Measurements from ENCODE around the gene POMT1. TPM values are rescaled to one million over a fixed set of nuclear protein-coding genes. Genes with fewer than 3 reads are reported as not detected.
"Not testable (repeated sequence)": the region's sequence is repeated elsewhere in the genome, so short reads cannot be mapped to it uniquely, and the experiment has no call there.

Gene POMT1
- total RNA-seq: 46.7 to 48.0 TPM (median 46.8 TPM) in 3 replicates
- long read RNA-seq, transcript POMT1-205 (18 exons, 2,821 nt): minor isoform, 8 of 101 reads
- long read RNA-seq, transcript POMT1-201 (19 exons, 2,912 nt): minor isoform, 19 of 101 reads
- long read RNA-seq, transcript POMT1-204 (20 exons, 3,038 nt): major isoform, 20 of 101 reads
- long read RNA-seq, partial matches to known transcripts: 3 of 101 reads
- long read RNA-seq, other reads (novel, unspliced or antisense): 46 of 101 reads

GRCh38 chr9:131502781-131503625 lies at the start of gene POMT1:
Gene POMT1, plus strand, starts transcription at chr9:131502918. Its CDS starts 1,301 bp downstream, at chr9:131504219.
- Mint-ChIP-seq H3K4me1 (ENCODE audit: low read depth) (peaks cover 27% of the 10 kb centered on the region), H3K27me3 (ENCODE audit: low read depth) (no peaks in the 10 kb centered on the region), H3K36me3 (ENCODE audit: low read depth) (peaks cover 10% of the 10 kb centered on the region), H3K4me3 (ENCODE audit: unreplicated experiment) (peak within 1 kb of the TSS; percentile 93), H3K27ac (ENCODE audit: unreplicated experiment) (peak within 1 kb of the TSS; percentile 65), H3K9me3 (ENCODE audit: low read depth) (no peaks in the 10 kb centered on the region)
- no peak for TF ChIP-seq CTCF (IDR thresholded peaks at IDR 0.05)
- DNase-seq (ENCODE audit: low spot score): no peak

- Mint-ChIP-seq H3K27me3 (ENCODE audit: low read depth) (no peaks in the 10 kb centered on the region), H3K9me3 (ENCODE audit: low read depth) (no peaks in the 10 kb centered on the region), H3K4me3 (ENCODE audit: unreplicated experiment) (no peak overlapping the region), H3K36me3 (ENCODE audit: low read depth) (peaks cover 47% of the 10 kb centered on the region), H3K4me1 (ENCODE audit: low read depth) (no peaks in the 10 kb centered on the region), H3K27ac (ENCODE audit: unreplicated experiment) (no peak overlapping the region)
- DNase-seq (ENCODE audit: low spot score): no peak
- no peak for TF ChIP-seq CTCF (IDR thresholded peaks at IDR 0.05)
Observed at GRCh38 chr9:131454028-131454427, 48.7 kb upstream of the POMT1 start.

- not testable (repeated sequence) for DNase-seq (ENCODE audit: low spot score); H3K27me3 Mint-ChIP-seq (ENCODE audit: low read depth); H3K27ac Mint-ChIP-seq (ENCODE audit: unreplicated experiment); H3K4me1 Mint-ChIP-seq (ENCODE audit: low read depth); H3K4me3 Mint-ChIP-seq (ENCODE audit: unreplicated experiment); H3K9me3 Mint-ChIP-seq (ENCODE audit: low read depth)
- H3K36me3 Mint-ChIP-seq (ENCODE audit: low read depth): peaks cover 52% of the 10 kb centered on the region
Observed at GRCh38 chr9:131455655-131456054, 47.1 kb upstream of the POMT1 start.

GRCh38 chr9:131457746-131458145 lies 45.0 kb upstream of the POMT1 start:
- H3K36me3 Mint-ChIP-seq (ENCODE audit: low read depth): peaks cover 47% of the 10 kb centered on the region
- no peak overlapping the region for H3K4me3 Mint-ChIP-seq (ENCODE audit: unreplicated experiment)
- TF ChIP-seq CTCF (IDR thresholded peaks at IDR 0.05): no peak
- no peaks in the 10 kb centered on the region for H3K27me3 Mint-ChIP-seq (ENCODE audit: low read depth)
- H3K27ac Mint-ChIP-seq (ENCODE audit: unreplicated experiment): peak overlapping the region; percentile 59
- no peaks in the 10 kb centered on the region for H3K4me1 Mint-ChIP-seq (ENCODE audit: low read depth)
- H3K9me3 Mint-ChIP-seq (ENCODE audit: low read depth): no peaks in the 10 kb centered on the region
- DNase-seq (ENCODE audit: low spot score): no peak

- H3K27ac Mint-ChIP-seq (ENCODE audit: unreplicated experiment): no peak overlapping the region
- no peaks in the 10 kb centered on the region for H3K27me3 Mint-ChIP-seq (ENCODE audit: low read depth)
- no peak overlapping the region for H3K4me3 Mint-ChIP-seq (ENCODE audit: unreplicated experiment)
- TF ChIP-seq CTCF (IDR thresholded peaks at IDR 0.05): no peak
- H3K9me3 Mint-ChIP-seq (ENCODE audit: low read depth): no peaks in the 10 kb centered on the region
- no peaks in the 10 kb centered on the region for H3K4me1 Mint-ChIP-seq (ENCODE audit: low read depth)
- DNase-seq (ENCODE audit: low spot score): peak; percentile 44
- peaks cover 43% of the 10 kb centered on the region for H3K36me3 Mint-ChIP-seq (ENCODE audit: low read depth)
Observed at GRCh38 chr9:131459056-131459455, 43.7 kb upstream of the POMT1 start.

Measured in chondrocyte (in vitro differentiated cells).